Fibroblast of the conjunctiva (primary cell): ENCODE data around the gene CDH23.

Experiments used
- DNase-seq: peaks from one replicate; pipeline ENCODE4 v3.0.0-alpha.2; 2010; ENCODE audit warnings: low read depth

Gene CDH23

GRCh38 chr10:71467161-71467560 lies 70.4 kb downstream of the CDH23 start:
- DNase-seq: no peak

GRCh38 chr10:71467569-71468362 lies 71.0 kb downstream of the CDH23 start:
- no peak for DNase-seq

- no peak for DNase-seq
These were observed 71.8 kb downstream of the CDH23 start for GRCh38 chr10:71468363-71469094.

GRCh38 chr10:71471006-71471405 lies 74.3 kb downstream of the CDH23 start:
- DNase-seq: no peak

- DNase-seq: no peak
These were observed 75.2 kb downstream of the CDH23 start for GRCh38 chr10:71471957-71472365.

GRCh38 chr10:71472466-71472865 lies 75.7 kb downstream of the CDH23 start:
- no peak for DNase-seq

GRCh38 chr10:71472912-71473311 lies 76.2 kb downstream of the CDH23 start:
- DNase-seq: no peak

- DNase-seq: no peak
These were observed 77.2 kb downstream of the CDH23 start for GRCh38 chr10:71473671-71474599.

- no peak for DNase-seq
These were observed 78.1 kb downstream of the CDH23 start for GRCh38 chr10:71474702-71475242.

GRCh38 chr10:71475243-71475871 lies 78.6 kb downstream of the CDH23 start:
- DNase-seq: no peak

GRCh38 chr10:71476228-71477011 lies 79.7 kb downstream of the CDH23 start:
- DNase-seq: no peak

GRCh38 chr10:71478173-71478572 lies 81.5 kb downstream of the CDH23 start:
- no peak for DNase-seq

GRCh38 chr10:71478813-71479365 lies 82.2 kb downstream of the CDH23 start:
- DNase-seq: no peak

- DNase-seq: no peak
These were observed 83.1 kb downstream of the CDH23 start for GRCh38 chr10:71479831-71480230.

GRCh38 chr10:71480662-71481061 lies 83.9 kb downstream of the CDH23 start:
- no peak for DNase-seq

- no peak for DNase-seq
These were observed 85.2 kb downstream of the CDH23 start for GRCh38 chr10:71481746-71482410.

- no peak for DNase-seq
These were observed 85.9 kb downstream of the CDH23 start for GRCh38 chr10:71482620-71483019.

- no peak for DNase-seq
These were observed 86.4 kb downstream of the CDH23 start for GRCh38 chr10:71483135-71483534.

- DNase-seq: no peak
These were observed 87.4 kb downstream of the CDH23 start for GRCh38 chr10:71483885-71484751.
